ENCODE results near the gene RNF145.

DNA sequence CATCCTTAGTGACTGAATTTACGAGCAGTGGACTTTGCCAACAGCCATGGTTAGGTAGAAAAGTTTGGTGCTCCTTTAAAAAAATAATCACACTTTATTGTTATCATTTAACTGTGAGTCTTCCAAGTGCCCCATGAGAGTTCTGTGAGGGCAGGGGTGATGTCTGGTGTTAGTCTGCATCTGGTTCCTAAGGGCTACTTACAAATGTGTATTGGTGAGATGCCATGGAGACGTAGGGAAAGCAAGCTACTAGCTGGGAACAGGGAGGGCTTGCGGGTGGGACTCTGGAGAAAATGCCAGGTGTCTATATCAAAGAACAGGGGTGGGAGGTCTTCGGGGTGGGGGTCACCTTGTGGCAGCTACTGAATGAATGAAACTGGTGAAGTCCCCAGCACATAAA lies 62.5 kb downstream of the RNF145 start:
- TF ChIP-seq, protein P1, sequence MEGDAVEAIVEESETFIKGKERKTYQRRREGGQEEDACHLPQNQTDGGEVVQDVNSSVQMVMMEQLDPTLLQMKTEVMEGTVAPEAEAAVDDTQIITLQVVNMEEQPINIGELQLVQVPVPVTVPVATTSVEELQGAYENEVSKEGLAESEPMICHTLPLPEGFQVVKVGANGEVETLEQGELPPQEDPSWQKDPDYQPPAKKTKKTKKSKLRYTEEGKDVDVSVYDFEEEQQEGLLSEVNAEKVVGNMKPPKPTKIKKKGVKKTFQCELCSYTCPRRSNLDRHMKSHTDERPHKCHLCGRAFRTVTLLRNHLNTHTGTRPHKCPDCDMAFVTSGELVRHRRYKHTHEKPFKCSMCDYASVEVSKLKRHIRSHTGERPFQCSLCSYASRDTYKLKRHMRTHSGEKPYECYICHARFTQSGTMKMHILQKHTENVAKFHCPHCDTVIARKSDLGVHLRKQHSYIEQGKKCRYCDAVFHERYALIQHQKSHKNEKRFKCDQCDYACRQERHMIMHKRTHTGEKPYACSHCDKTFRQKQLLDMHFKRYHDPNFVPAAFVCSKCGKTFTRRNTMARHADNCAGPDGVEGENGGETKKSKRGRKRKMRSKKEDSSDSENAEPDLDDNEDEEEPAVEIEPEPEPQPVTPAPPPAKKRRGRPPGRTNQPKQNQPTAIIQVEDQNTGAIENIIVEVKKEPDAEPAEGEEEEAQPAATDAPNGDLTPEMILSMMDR (conservative IDR thresholded peaks at IDR 0.05), result no peak
- TF ChIP-seq ZFX (IDR thresholded peaks at IDR 0.05), result no peak
